Ovary (tissue), 3 donors: Measurements from ENCODE around the gene RSBN1.

Source experiments
- EP300 ChIP-seq: sonication (generic); formaldehyde crosslinking; IDR thresholded peaks from one replicate; pipeline ENCODE4 v1.6.1; 2017; ENCODE audit warnings: antibody characterized with exemption
- TF ChIP-seq, protein P1 (sequence below), 3 donors: fragments of 450-650 bp in 2 of 3; fragments of 200-600 bp in 1 of 3; IDR thresholded peaks; one replicate each; pipeline versions ENCODE4 v1.5.1 to v1.8.0; 2016 to 2022; ENCODE audit warnings: antibody characterized with exemption in 3 of 3, mild to moderate bottlenecking in 1 of 3
- donor health status: DM: no; HTN: no; CAD: no.

DNA sequence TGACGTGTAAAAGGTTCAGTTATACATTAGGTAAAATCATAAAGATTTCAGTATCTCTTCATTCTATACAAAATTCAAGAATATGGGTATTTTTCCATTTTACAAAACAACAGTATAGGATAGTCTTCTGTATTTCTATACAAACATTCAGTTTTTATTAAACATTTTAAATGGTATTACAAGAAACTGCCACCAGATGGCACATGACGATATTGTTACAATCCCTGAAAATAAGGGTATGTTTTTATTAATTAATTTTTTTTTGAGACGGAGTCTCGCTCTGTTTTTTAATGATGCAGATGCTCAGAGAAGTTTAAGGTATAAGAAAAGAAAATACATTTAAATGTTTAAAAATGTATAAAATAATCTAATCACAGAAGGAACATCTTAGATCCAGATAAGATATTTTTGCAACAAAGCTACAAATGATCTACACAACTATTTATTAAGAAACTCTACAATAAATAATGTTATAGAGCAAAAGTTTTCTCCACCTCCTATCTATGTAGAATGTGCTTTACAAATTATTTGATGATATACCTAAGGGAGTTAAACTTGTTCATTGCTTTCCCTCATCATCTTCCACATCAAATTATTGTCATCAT, 23.5 kb upstream of the RSBN1 start:
- TF ChIP-seq, protein P1, sequence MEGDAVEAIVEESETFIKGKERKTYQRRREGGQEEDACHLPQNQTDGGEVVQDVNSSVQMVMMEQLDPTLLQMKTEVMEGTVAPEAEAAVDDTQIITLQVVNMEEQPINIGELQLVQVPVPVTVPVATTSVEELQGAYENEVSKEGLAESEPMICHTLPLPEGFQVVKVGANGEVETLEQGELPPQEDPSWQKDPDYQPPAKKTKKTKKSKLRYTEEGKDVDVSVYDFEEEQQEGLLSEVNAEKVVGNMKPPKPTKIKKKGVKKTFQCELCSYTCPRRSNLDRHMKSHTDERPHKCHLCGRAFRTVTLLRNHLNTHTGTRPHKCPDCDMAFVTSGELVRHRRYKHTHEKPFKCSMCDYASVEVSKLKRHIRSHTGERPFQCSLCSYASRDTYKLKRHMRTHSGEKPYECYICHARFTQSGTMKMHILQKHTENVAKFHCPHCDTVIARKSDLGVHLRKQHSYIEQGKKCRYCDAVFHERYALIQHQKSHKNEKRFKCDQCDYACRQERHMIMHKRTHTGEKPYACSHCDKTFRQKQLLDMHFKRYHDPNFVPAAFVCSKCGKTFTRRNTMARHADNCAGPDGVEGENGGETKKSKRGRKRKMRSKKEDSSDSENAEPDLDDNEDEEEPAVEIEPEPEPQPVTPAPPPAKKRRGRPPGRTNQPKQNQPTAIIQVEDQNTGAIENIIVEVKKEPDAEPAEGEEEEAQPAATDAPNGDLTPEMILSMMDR (IDR thresholded peaks at IDR 0.05): peak; percentile 32 to 61 (median 43)
- TF ChIP-seq EP300: no peak
